ENCODE measurements around the gene SHPK.

Gene SHPK

GRCh38 chr17:3615160-3615870 lies 20.7 kb downstream of the SHPK start:
- Histone ChIP-seq H3K4me1 (ENCODE audit: insufficient read depth, low read length) (no peaks in the 10 kb centered on the region), H3K9me3 (ENCODE audit: low read length) (no peaks in the 10 kb centered on the region), H3K27ac (ENCODE audit: low read depth, low read length) (no peak overlapping the region), H3K9ac (ENCODE audit: low read length) (no peak overlapping the region), H3K27me3 (ENCODE audit: control insufficient read depth in 1 of 2, insufficient read depth in 2 of 2, low read length in 2 of 2) (no peaks in the 10 kb centered on the region), H3K36me3 (ENCODE audit: insufficient read depth, low read length) (peaks cover 42% of the 10 kb centered on the region), H3K4me3 (ENCODE audit: low read depth in 1 of 2, low read length in 2 of 2) (no peak overlapping the region)

- Histone ChIP-seq H3K4me3 (ENCODE audit: low read depth in 1 of 2, low read length in 2 of 2) (no peak overlapping the region), H3K27ac (ENCODE audit: low read depth, low read length) (no peak overlapping the region), H3K4me1 (ENCODE audit: insufficient read depth, low read length) (no peaks in the 10 kb centered on the region), H3K27me3 (ENCODE audit: control insufficient read depth in 1 of 2, insufficient read depth in 2 of 2, low read length in 2 of 2) (no peaks in the 10 kb centered on the region), H3K9me3 (ENCODE audit: low read length) (no peaks in the 10 kb centered on the region), H3K9ac (ENCODE audit: low read length) (no peak overlapping the region), H3K36me3 (ENCODE audit: insufficient read depth, low read length) (peaks cover 41% of the 10 kb centered on the region)
These were observed 22.9 kb downstream of the SHPK start for GRCh38 chr17:3613124-3613523.

- H3K27me3 ChIP-seq (ENCODE audit: control insufficient read depth in 1 of 2, insufficient read depth in 2 of 2, low read length in 2 of 2): no peaks in the 10 kb centered on the region
- no peaks in the 10 kb centered on the region for H3K9me3 ChIP-seq (ENCODE audit: low read length)
- H3K27ac ChIP-seq (ENCODE audit: low read depth, low read length): no peak overlapping the region
- no peaks in the 10 kb centered on the region for H3K4me1 ChIP-seq (ENCODE audit: insufficient read depth, low read length)
- no peak overlapping the region for H3K4me3 ChIP-seq (ENCODE audit: low read depth in 1 of 2, low read length in 2 of 2)
- peaks cover 27% of the 10 kb centered on the region for H3K36me3 ChIP-seq (ENCODE audit: insufficient read depth, low read length)
- no peak overlapping the region for H3K9ac ChIP-seq (ENCODE audit: low read length)
These were observed 25.5 kb downstream of the SHPK start for GRCh38 chr17:3610523-3610922.

- Histone ChIP-seq H3K9me3 (ENCODE audit: low read length) (no peaks in the 10 kb centered on the region), H3K27me3 (ENCODE audit: control insufficient read depth in 1 of 2, insufficient read depth in 2 of 2, low read length in 2 of 2) (no peaks in the 10 kb centered on the region), H3K4me1 (ENCODE audit: insufficient read depth, low read length) (no peaks in the 10 kb centered on the region), H3K4me3 (ENCODE audit: low read depth in 1 of 2, low read length in 2 of 2) (no peak overlapping the region), H3K36me3 (ENCODE audit: insufficient read depth, low read length) (peaks cover 20% of the 10 kb centered on the region), H3K27ac (ENCODE audit: low read depth, low read length) (no peak overlapping the region), H3K9ac (ENCODE audit: low read length) (no peak overlapping the region)
These were observed 26.4 kb downstream of the SHPK start for GRCh38 chr17:3609689-3610088.

- no peak overlapping the region for H3K9ac ChIP-seq (ENCODE audit: low read length)
- H3K9me3 ChIP-seq (ENCODE audit: low read length): no peaks in the 10 kb centered on the region
- no peak overlapping the region for H3K4me3 ChIP-seq (ENCODE audit: low read depth in 1 of 2, low read length in 2 of 2)
- H3K36me3 ChIP-seq (ENCODE audit: insufficient read depth, low read length): no peaks in the 10 kb centered on the region
- H3K4me1 ChIP-seq (ENCODE audit: insufficient read depth, low read length): no peaks in the 10 kb centered on the region
- H3K27me3 ChIP-seq (ENCODE audit: control insufficient read depth in 1 of 2, insufficient read depth in 2 of 2, low read length in 2 of 2): no peaks in the 10 kb centered on the region
- no peak overlapping the region for H3K27ac ChIP-seq (ENCODE audit: low read depth, low read length)
These were observed 32.2 kb downstream of the SHPK start for GRCh38 chr17:3603870-3604259.

GRCh38 chr17:3603119-3603869 lies 32.8 kb downstream of the SHPK start:
- Histone ChIP-seq H3K27me3 (ENCODE audit: control insufficient read depth in 1 of 2, insufficient read depth in 2 of 2, low read length in 2 of 2) (no peaks in the 10 kb centered on the region), H3K27ac (ENCODE audit: low read depth, low read length) (no peak overlapping the region), H3K4me3 (ENCODE audit: low read depth in 1 of 2, low read length in 2 of 2) (no peak overlapping the region), H3K9ac (ENCODE audit: low read length) (no peak overlapping the region), H3K4me1 (ENCODE audit: insufficient read depth, low read length) (no peaks in the 10 kb centered on the region), H3K9me3 (ENCODE audit: low read length) (no peaks in the 10 kb centered on the region), H3K36me3 (ENCODE audit: insufficient read depth, low read length) (no peaks in the 10 kb centered on the region)

- H3K9me3 ChIP-seq (ENCODE audit: low read length): no peaks in the 10 kb centered on the region
- no peak overlapping the region for H3K27ac ChIP-seq (ENCODE audit: low read depth, low read length)
- no peaks in the 10 kb centered on the region for H3K36me3 ChIP-seq (ENCODE audit: insufficient read depth, low read length)
- H3K4me3 ChIP-seq (ENCODE audit: low read depth in 1 of 2, low read length in 2 of 2): no peak overlapping the region
- no peaks in the 10 kb centered on the region for H3K4me1 ChIP-seq (ENCODE audit: insufficient read depth, low read length)
- H3K9ac ChIP-seq (ENCODE audit: low read length): no peak overlapping the region
- H3K27me3 ChIP-seq (ENCODE audit: control insufficient read depth in 1 of 2, insufficient read depth in 2 of 2, low read length in 2 of 2): no peaks in the 10 kb centered on the region
These were observed 33.6 kb downstream of the SHPK start for GRCh38 chr17:3602499-3602898.

GRCh38 chr17:3600529-3601205 lies 35.4 kb downstream of the SHPK start:
- H3K4me1 ChIP-seq (ENCODE audit: insufficient read depth, low read length): no peaks in the 10 kb centered on the region
- H3K36me3 ChIP-seq (ENCODE audit: insufficient read depth, low read length): no peaks in the 10 kb centered on the region
- no peaks in the 10 kb centered on the region for H3K27me3 ChIP-seq (ENCODE audit: control insufficient read depth in 1 of 2, insufficient read depth in 2 of 2, low read length in 2 of 2)
- no peak overlapping the region for H3K27ac ChIP-seq (ENCODE audit: low read depth, low read length)
- H3K9ac ChIP-seq (ENCODE audit: low read length): no peak overlapping the region
- no peaks in the 10 kb centered on the region for H3K9me3 ChIP-seq (ENCODE audit: low read length)
- H3K4me3 ChIP-seq (ENCODE audit: low read depth in 1 of 2, low read length in 2 of 2): no peak overlapping the region

GRCh38 chr17:3598078-3598477 lies 38.0 kb downstream of the SHPK start:
- no peaks in the 10 kb centered on the region for H3K36me3 ChIP-seq (ENCODE audit: insufficient read depth, low read length)
- no peak overlapping the region for H3K27ac ChIP-seq (ENCODE audit: low read depth, low read length)
- H3K9me3 ChIP-seq (ENCODE audit: low read length): no peaks in the 10 kb centered on the region
- no peaks in the 10 kb centered on the region for H3K4me1 ChIP-seq (ENCODE audit: insufficient read depth, low read length)
- H3K4me3 ChIP-seq (ENCODE audit: low read depth in 1 of 2, low read length in 2 of 2): no peak overlapping the region
- H3K27me3 ChIP-seq (ENCODE audit: control insufficient read depth in 1 of 2, insufficient read depth in 2 of 2, low read length in 2 of 2): no peaks in the 10 kb centered on the region
- no peak overlapping the region for H3K9ac ChIP-seq (ENCODE audit: low read length)

GRCh38 chr17:3596804-3597464 lies 39.1 kb downstream of the SHPK start:
- Histone ChIP-seq H3K36me3 (ENCODE audit: insufficient read depth, low read length) (no peaks in the 10 kb centered on the region), H3K27ac (ENCODE audit: low read depth, low read length) (no peak overlapping the region), H3K27me3 (ENCODE audit: control insufficient read depth in 1 of 2, insufficient read depth in 2 of 2, low read length in 2 of 2) (no peaks in the 10 kb centered on the region), H3K9me3 (ENCODE audit: low read length) (no peaks in the 10 kb centered on the region), H3K4me1 (ENCODE audit: insufficient read depth, low read length) (no peaks in the 10 kb centered on the region), H3K9ac (ENCODE audit: low read length) (no peak overlapping the region), H3K4me3 (ENCODE audit: low read depth in 1 of 2, low read length in 2 of 2) (no peak overlapping the region)

- no peak overlapping the region for H3K27ac ChIP-seq (ENCODE audit: low read depth, low read length)
- no peaks in the 10 kb centered on the region for H3K4me1 ChIP-seq (ENCODE audit: insufficient read depth, low read length)
- H3K4me3 ChIP-seq (ENCODE audit: low read depth in 1 of 2, low read length in 2 of 2): no peak overlapping the region
- H3K27me3 ChIP-seq (ENCODE audit: control insufficient read depth in 1 of 2, insufficient read depth in 2 of 2, low read length in 2 of 2): no peaks in the 10 kb centered on the region
- no peaks in the 10 kb centered on the region for H3K9me3 ChIP-seq (ENCODE audit: low read length)
- peaks cover 5% of the 10 kb centered on the region for H3K36me3 ChIP-seq (ENCODE audit: insufficient read depth, low read length)
- H3K9ac ChIP-seq (ENCODE audit: low read length): no peak overlapping the region
These were observed 41.1 kb downstream of the SHPK start for GRCh38 chr17:3594976-3595375.
